ENCODE measurements around the gene NYNRIN. TPM values are rescaled to one million over a fixed set of nuclear protein-coding genes. Genes with fewer than 3 reads are reported as not detected.

The NYNRIN gene
- total and polyA plus RNA-seq, 10 of the 15 experiments (the other 5 are each of a cell fraction or from before 2014, with no cell fraction given): under 0.01 to 0.15 (median 0.01) TPM; not detected in 5

GRCh38 chr14:24378981-24379906 lies 19.6 kb upstream of the NYNRIN start (continued):
- no peak for TF ChIP-seq ZBTB40 (IDR thresholded peaks at IDR 0.05; ENCODE audit: borderline replicate concordance)
- no peak for TF ChIP-seq EGR1 (IDR thresholded peaks at IDR 0.05; ENCODE audit: borderline replicate concordance in 1 of 2, low read depth in 2 of 2, low read length in 2 of 2)
- no peak for TF ChIP-seq NFYB (IDR thresholded peaks at IDR 0.05; ENCODE audit: insufficient read depth, low read depth, low read length)
- TF ChIP-seq ZNF592 (IDR thresholded peaks at IDR 0.05): no peak
- TF ChIP-seq MAX (IDR thresholded peaks at IDR 0.05; ENCODE audit: low read depth, low read length): no peak
- TF ChIP-seq CEBPB (IDR thresholded peaks at IDR 0.05; ENCODE audit: borderline replicate concordance in 1 of 2, low read depth in 2 of 2, low read length in 2 of 2): no peak
